Astrocyte of the spinal cord (primary cell): ENCODE data around the gene SPPL3.
"Not testable (repeated sequence)": the region's sequence is repeated elsewhere in the genome, so short reads cannot be mapped to it uniquely, and the experiment has no call there.

Source experiments
- DNase-seq: peaks from one replicate; pipeline ENCODE4 v3.0.0; 2011; ENCODE audit warnings: low read depth, low spot score
- H3K4me3 ChIP-seq: 2 replicates; pipeline ENCODE4 v1.5.1; 2011; ENCODE audit warnings: low read depth, mild to moderate bottlenecking, low read length, moderate library complexity
- in situ Hi-C: cut with HindIII; loops from 2 replicates; pipeline ENCODE4 v1.10.0; 2017; ENCODE audit warnings: low sequenced_read_pairs
- TF ChIP-seq, protein P1 (sequence below): IDR thresholded peaks from 2 replicates; pipeline ENCODE4 v1.5.1; 2012; ENCODE audit warnings: low read depth, mild to moderate bottlenecking, low read length, inconsistent platforms

Gene SPPL3

DNA sequence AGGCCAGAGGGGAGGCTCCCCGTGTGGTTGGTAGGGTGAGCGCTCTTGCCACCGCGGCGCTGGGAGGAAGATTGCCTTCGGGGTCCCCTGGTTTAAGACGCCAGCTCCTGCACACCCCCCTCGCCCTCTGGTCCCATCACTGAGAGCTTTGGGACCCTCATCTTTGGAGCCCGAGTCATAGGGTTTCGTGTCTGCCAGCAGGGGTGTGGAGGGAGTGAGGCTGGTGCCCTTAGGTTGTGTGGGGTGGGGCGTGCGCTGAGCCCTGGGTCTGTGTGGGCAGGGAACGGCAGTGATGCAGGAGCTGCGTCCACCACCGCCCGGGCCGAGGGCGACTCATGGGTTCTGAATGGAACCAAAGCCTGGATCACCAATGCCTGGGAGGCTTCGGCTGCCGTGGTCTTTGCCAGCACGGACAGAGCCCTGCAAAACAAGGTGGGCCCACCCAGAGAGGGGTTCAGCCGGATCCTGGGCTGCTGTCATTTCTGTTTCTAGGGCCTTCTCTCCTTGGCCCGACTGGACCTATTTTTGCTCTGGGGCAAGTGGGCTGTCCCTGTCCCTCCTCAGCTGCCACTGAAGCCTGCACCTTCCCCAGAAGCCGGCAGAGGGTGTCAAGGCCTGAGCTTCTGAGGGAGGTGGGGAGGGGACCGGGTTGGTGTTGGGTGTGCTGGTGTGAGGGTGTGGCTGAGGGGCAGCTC lies 166.5 kb downstream of the SPPL3 start:
- TF ChIP-seq, protein P1, sequence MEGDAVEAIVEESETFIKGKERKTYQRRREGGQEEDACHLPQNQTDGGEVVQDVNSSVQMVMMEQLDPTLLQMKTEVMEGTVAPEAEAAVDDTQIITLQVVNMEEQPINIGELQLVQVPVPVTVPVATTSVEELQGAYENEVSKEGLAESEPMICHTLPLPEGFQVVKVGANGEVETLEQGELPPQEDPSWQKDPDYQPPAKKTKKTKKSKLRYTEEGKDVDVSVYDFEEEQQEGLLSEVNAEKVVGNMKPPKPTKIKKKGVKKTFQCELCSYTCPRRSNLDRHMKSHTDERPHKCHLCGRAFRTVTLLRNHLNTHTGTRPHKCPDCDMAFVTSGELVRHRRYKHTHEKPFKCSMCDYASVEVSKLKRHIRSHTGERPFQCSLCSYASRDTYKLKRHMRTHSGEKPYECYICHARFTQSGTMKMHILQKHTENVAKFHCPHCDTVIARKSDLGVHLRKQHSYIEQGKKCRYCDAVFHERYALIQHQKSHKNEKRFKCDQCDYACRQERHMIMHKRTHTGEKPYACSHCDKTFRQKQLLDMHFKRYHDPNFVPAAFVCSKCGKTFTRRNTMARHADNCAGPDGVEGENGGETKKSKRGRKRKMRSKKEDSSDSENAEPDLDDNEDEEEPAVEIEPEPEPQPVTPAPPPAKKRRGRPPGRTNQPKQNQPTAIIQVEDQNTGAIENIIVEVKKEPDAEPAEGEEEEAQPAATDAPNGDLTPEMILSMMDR = peak; percentile 53
- DNase-seq = no peak
- in situ Hi-C loops = no loop called here
- H3K4me3 ChIP-seq = no peak overlapping the region

DNA sequence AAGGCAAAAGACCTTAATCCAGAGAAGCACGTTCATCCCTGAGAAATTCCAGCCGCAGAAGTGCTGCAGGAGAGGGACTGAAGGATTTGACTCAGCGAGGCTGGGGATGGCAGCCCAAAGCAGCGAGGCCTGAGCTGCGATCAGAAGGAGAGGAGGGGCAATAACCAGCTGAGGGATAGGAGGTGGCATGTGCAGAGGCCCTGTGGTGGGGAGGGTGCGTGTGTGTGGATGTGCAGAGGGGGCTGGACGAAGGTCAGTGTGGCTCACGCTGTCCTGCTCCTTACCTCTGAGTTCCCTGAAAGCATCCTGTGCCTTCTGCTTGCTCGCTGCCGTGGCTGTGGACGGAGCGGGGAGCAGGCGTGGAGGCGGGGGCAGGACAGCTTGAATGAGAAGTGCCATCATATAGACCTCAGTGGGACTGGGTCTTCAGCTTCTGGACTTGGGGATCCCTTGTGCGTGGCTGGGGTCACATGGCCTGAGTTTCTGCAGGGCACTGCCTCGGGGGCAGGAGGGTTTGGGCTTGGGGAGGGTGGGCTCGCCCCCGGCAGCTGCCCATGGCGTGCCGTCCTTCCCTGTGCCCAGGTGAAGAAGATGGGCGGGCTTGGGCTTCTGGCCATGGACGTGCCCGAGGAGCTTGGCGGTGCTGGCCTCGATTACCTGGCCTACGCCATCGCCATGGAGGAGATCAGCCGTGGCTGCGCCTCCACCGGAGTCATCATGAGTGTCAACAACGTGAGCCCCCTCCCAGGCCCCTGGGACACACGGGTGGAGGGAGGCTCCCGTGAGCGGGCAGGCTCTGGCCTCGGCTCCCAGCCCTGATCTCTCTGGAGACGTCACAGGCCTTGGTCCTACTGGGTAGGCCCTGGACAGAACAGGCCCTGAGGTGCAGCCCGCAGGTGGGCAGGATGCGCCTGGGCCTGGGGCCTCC lies 167.5 kb downstream of the SPPL3 start:
- no peak overlapping the region for H3K4me3 ChIP-seq
- TF ChIP-seq, protein P1 = no peak
- DNase-seq = no peak
- in situ Hi-C loops = no loop called here

DNA sequence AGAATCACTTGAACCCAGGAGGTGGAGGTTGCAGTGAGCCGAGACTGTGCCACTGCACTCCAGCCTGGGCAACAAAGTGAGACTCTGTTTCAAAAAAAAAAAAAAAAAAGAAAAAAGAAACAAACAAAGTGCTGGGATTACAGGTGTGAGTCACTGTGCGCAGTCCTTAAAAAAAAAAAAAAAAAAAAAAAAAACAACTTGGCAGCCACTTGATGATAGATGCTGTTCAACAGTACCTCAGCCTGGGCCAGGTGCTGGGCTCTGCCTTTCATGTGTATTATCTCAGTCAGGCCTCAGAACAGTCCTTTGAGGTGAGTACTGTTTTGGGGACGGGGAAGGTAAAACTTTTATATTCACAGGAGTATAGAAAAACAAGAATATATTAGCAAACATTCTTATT lies 169.0 kb downstream of the SPPL3 start:
- in situ Hi-C loops = no loop called here
- no peak for DNase-seq
- TF ChIP-seq, protein P1 = no peak
- H3K4me3 ChIP-seq = no peak overlapping the region

DNA sequence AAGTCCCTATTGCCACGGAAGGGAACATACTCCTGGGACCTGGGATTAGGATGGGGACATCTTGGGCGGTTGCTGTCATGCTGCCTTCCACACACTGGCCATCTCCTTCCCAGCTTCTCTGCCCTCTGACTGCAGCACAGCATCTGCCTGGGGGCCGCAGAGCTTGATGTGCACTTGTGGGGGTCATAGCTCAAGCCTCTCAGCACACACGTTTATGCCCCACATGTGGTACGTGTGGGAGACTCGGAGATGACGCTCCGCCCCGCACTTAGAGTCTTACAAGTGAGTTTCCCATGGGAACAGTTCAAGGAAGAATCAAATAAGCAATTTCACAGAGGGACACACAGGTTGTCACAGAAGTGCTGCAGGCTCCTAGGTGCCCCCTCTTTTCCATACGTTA lies 169.9 kb downstream of the SPPL3 start:
- H3K4me3 ChIP-seq = no peak overlapping the region
- TF ChIP-seq, protein P1 = no peak
- in situ Hi-C loops = no loop called here
- no peak for DNase-seq

DNA sequence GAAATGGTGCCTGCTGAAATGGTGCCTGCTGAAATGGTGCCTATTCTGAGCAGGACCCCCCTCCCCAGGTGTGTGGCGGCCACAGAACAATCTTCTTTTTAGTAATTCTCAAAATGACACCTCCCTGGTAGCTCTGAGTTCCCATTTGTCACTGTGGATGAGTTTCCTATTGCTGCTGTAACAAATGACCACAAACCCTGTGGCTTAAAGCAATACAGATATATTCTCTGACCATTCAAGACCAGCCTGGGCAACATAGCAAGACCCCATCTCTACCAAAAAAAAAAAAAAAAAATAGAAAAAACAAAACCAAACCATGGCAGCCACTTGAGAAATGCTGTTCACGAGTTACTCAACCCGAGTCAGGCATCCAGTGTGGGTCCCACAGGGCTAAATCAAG lies 170.6 kb downstream of the SPPL3 start:
- TF ChIP-seq, protein P1 = no peak
- H3K4me3 ChIP-seq = no peak overlapping the region
- DNase-seq = no peak
- in situ Hi-C loops = no loop called here

DNA sequence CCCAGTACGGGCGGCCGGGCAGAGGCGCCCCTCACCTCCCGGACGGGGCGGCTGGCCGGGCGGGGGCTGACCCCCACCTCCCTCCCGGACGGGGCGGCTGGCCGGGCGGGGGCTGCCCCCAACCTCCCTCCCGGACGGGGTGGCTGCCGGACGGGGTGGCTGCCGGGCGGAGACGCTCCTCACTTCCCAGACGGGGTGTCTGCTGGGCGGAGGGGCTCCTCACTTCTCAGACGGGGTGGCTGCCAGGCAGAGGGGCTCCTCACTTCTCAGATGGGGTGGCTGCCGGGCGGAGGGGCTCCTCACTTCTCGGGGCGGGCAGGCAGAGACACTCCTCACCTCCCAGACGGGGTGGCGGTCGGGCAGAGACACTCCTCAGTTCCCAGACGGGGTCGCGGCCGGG lies 172.0 kb downstream of the SPPL3 start:
- H3K4me3 ChIP-seq, in situ Hi-C loops, DNase-seq: not testable (repeated sequence)

DNA sequence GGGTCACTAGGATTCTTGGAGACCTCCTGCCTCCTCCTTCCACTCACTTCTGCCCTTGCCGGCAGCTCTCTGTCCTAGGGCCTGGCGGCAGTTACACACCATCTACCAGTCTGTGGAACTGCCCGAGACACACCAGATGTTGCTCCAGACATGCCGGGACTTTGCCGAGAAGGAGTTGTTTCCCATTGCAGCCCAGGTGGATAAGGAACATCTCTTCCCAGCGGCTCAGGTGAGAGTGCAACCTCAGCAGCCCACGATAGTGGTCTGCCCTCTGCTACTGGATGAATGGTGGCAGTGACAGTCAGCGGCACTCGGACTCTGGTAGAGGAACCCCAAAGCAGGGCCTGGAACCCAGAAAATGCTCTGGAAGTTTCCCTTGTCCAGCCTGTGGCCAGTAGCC lies 177.2 kb downstream of the SPPL3 start:
- H3K4me3 ChIP-seq = no peak overlapping the region
- TF ChIP-seq, protein P1 = no peak
- in situ Hi-C loops = no loop called here

More for the DNA sequence above, 177.2 kb downstream of the SPPL3 start:
- DNase-seq = no peak
